Stomach smooth muscle (tissue), 2 donors: ENCODE measurements around the gene STARD7.

Experiments used
- H3K27ac ChIP-seq: one replicate; pipeline ENCODE4 v1.7.0; 2013; ENCODE audit warnings: mild to moderate bottlenecking, low read length, inconsistent platforms
- H3K27me3 ChIP-seq, 2 donors: one replicate each; pipeline ENCODE4 v1.7.0; 2013; ENCODE audit warnings: low read length in 2 of 2; ENCODE audit not compliant: insufficient read depth in 2 of 2, control insufficient read depth in 1 of 2
- H3K36me3 ChIP-seq, 2 donors: one replicate each; pipeline ENCODE4 v1.7.0; 2013; ENCODE audit warnings: low read length in 2 of 2; ENCODE audit not compliant: control insufficient read depth in 2 of 2, insufficient read depth in 2 of 2
- H3K4me1 ChIP-seq: one replicate; pipeline ENCODE4 v1.7.0; 2013; ENCODE audit warnings: low read length; ENCODE audit not compliant: control insufficient read depth, insufficient read depth
- H3K4me3 ChIP-seq, 2 donors: one replicate each; pipeline ENCODE4 v1.7.0; 2013; ENCODE audit warnings: low read length in 2 of 2
- H3K9ac ChIP-seq, 2 donors: one replicate each; pipeline ENCODE4 v1.7.0; 2013; ENCODE audit warnings: low read length in 2 of 2, mild to moderate bottlenecking in 1 of 2
- H3K9me3 ChIP-seq, 2 donors: one replicate each; pipeline ENCODE4 v1.7.0; 2013; ENCODE audit warnings: low read length in 2 of 2; ENCODE audit not compliant: control insufficient read depth in 2 of 2
- donor health status: healthy.
- donor health status: Pancreatic carcinoma.

Gene STARD7

GRCh38 chr2:96180002-96180401, 28.6 kb downstream of the STARD7 start:
- no peaks in the 10 kb centered on the region for H3K9me3 ChIP-seq
- peaks cover 5 to 10% of the 10 kb centered on the region in 2 donors for H3K36me3 ChIP-seq
- no peak overlapping the region for H3K27ac ChIP-seq
- no peak overlapping the region for H3K4me3 ChIP-seq
- no peaks in the 10 kb centered on the region for H3K27me3 ChIP-seq
- no peaks in the 10 kb centered on the region for H3K4me1 ChIP-seq
- H3K9ac ChIP-seq = no peak overlapping the region

- H3K9ac ChIP-seq = no peak overlapping the region
- H3K36me3 ChIP-seq = no peaks in the 10 kb centered on the region
- no peaks in the 10 kb centered on the region for H3K27me3 ChIP-seq
- peaks cover 3% of the 10 kb centered on the region for H3K4me1 ChIP-seq
- no peaks in the 10 kb centered on the region for H3K9me3 ChIP-seq
- no peak overlapping the region for H3K27ac ChIP-seq
- H3K4me3 ChIP-seq = no peak overlapping the region
Measured at GRCh38 chr2:96176661-96177060, 32.0 kb downstream of the STARD7 start.

GRCh38 chr2:96175951-96176350, 32.7 kb downstream of the STARD7 start:
- H3K9me3 ChIP-seq = no peaks in the 10 kb centered on the region
- H3K27me3 ChIP-seq = no peaks in the 10 kb centered on the region
- H3K9ac ChIP-seq = no peak overlapping the region
- H3K4me3 ChIP-seq = no peak overlapping the region
- no peaks in the 10 kb centered on the region for H3K36me3 ChIP-seq
- peaks cover 3% of the 10 kb centered on the region for H3K4me1 ChIP-seq
- H3K27ac ChIP-seq = no peak overlapping the region

- Histone ChIP-seq H3K4me3 (no peak overlapping the region), H3K4me1 (peaks cover 3% of the 10 kb centered on the region), H3K27ac (no peak overlapping the region), H3K27me3 (no peaks in the 10 kb centered on the region), H3K9ac (no peak overlapping the region), H3K36me3 (no peaks in the 10 kb centered on the region), H3K9me3 (peaks cover 0 to 3% of the 10 kb centered on the region in 2 donors)
Measured at GRCh38 chr2:96174251-96175144, 34.1 kb downstream of the STARD7 start.

- no peaks in the 10 kb centered on the region for H3K36me3 ChIP-seq
- no peak overlapping the region for H3K27ac ChIP-seq
- no peak overlapping the region for H3K9ac ChIP-seq
- peaks cover 3% of the 10 kb centered on the region for H3K4me1 ChIP-seq
- H3K9me3 ChIP-seq = peaks cover 0 to 3% of the 10 kb centered on the region in 2 donors
- no peak overlapping the region for H3K4me3 ChIP-seq
- no peaks in the 10 kb centered on the region for H3K27me3 ChIP-seq
Measured at GRCh38 chr2:96171831-96172230, 36.8 kb downstream of the STARD7 start.

- H3K36me3 ChIP-seq = no peaks in the 10 kb centered on the region
- peaks cover 3% of the 10 kb centered on the region for H3K4me1 ChIP-seq
- no peak overlapping the region for H3K4me3 ChIP-seq
- no peak overlapping the region for H3K9ac ChIP-seq
- H3K9me3 ChIP-seq = peaks cover 0 to 3% of the 10 kb centered on the region in 2 donors
- no peaks in the 10 kb centered on the region for H3K27me3 ChIP-seq
- H3K27ac ChIP-seq = no peak overlapping the region
Measured at GRCh38 chr2:96170626-96171025, 38.0 kb downstream of the STARD7 start.

- H3K27me3 ChIP-seq = no peaks in the 10 kb centered on the region
- no peaks in the 10 kb centered on the region for H3K36me3 ChIP-seq
- no peak overlapping the region for H3K27ac ChIP-seq
- no peak overlapping the region for H3K9ac ChIP-seq
- H3K9me3 ChIP-seq = peaks cover 0 to 3% of the 10 kb centered on the region in 2 donors
- H3K4me1 ChIP-seq = peaks cover 3% of the 10 kb centered on the region
- no peak overlapping the region for H3K4me3 ChIP-seq
Measured at GRCh38 chr2:96169868-96170507, 38.6 kb downstream of the STARD7 start.

- Histone ChIP-seq H3K36me3 (no peaks in the 10 kb centered on the region), H3K9ac (no peak overlapping the region), H3K9me3 (peaks cover 0 to 3% of the 10 kb centered on the region in 2 donors), H3K27me3 (peaks cover 0 to 3% of the 10 kb centered on the region in 2 donors), H3K27ac (no peak overlapping the region), H3K4me3 (no peak overlapping the region), H3K4me1 (no peaks in the 10 kb centered on the region)
Measured at GRCh38 chr2:96167407-96168013, 41.1 kb downstream of the STARD7 start.

GRCh38 chr2:96164459-96165184, 44.0 kb downstream of the STARD7 start:
- H3K9ac ChIP-seq = no peak overlapping the region
- no peak overlapping the region for H3K4me3 ChIP-seq
- H3K27ac ChIP-seq = no peak overlapping the region
- H3K9me3 ChIP-seq = peaks cover 0 to 3% of the 10 kb centered on the region in 2 donors
- peaks cover 0 to 3% of the 10 kb centered on the region in 2 donors for H3K27me3 ChIP-seq
- H3K4me1 ChIP-seq = no peaks in the 10 kb centered on the region
- H3K36me3 ChIP-seq = no peaks in the 10 kb centered on the region

- H3K27ac ChIP-seq = no peak overlapping the region
Measured at GRCh38 chr2:96163768-96164429, 44.7 kb downstream of the STARD7 start.

More at GRCh38 chr2:96163768-96164429, 44.7 kb downstream of the STARD7 start:
- Histone ChIP-seq H3K36me3 (no peaks in the 10 kb centered on the region), H3K4me3 (no peak overlapping the region), H3K9ac (no peak overlapping the region), H3K9me3 (peaks cover 0 to 3% of the 10 kb centered on the region in 2 donors), H3K27me3 (peaks cover 0 to 3% of the 10 kb centered on the region in 2 donors), H3K4me1 (no peaks in the 10 kb centered on the region)
